Endothelial cell of umbilical vein (primary cell): Measurements from ENCODE around the gene PLA2G15. TPM values are rescaled to one million over a fixed set of nuclear protein-coding genes. Genes with fewer than 3 reads are reported as not detected.

Experiments used
- BruUV-seq: library from RNA; stranded (reverse); fragments of 400-500 nt; replicated peaks from 2 replicates; lab custom pipeline; 2021; lab: Mats Ljungman, UMichigan
- CTCF ChIA-PET: fragments of 300-600, 350-600 bp; sonication (Branson Sonifier 250); formaldehyde crosslinking; loops from one replicate; lab custom pipeline; 2021; ENCODE audit warnings: antibody characterized with exemption, inconsistent platforms; lab: Charles Lee
- POLR2A ChIA-PET: fragments of 300-600, 350-600 bp; sonication (Branson Sonifier 250); formaldehyde crosslinking; loops from one replicate; lab custom pipeline; 2021; ENCODE audit warnings: antibody characterized with exemption, inconsistent platforms; lab: Charles Lee
- DNase-seq: peaks from one replicate; pipeline ENCODE4 v3.0.0-alpha.2; 2011; ENCODE audit warnings: low read depth, low spot score
- FAIRE-seq: peaks from 2 replicates; lab custom pipeline; 2011; peaks lifted over from hg19 to GRCh38; lab: Jason Lieb, UNC
- H2AFZ ChIP-seq: 2 replicates; pipeline ENCODE4 v1.6.0; 2012; ENCODE audit warnings: low read depth, low read length, control low read depth, inconsistent platforms
- H3K27ac ChIP-seq: 2 replicates; pipeline ENCODE4 v1.5.1; 2011; ENCODE audit warnings: low read depth, mild to moderate bottlenecking, control low read depth, low read length, moderate library complexity; ENCODE audit not compliant: insufficient read depth
- H3K27me3 ChIP-seq, 2 experiments: 2 replicates each; pipeline versions ENCODE4 v1.6.0 to v1.6.1; 2011; ENCODE audit warnings: low read length in 2 of 2, mixed read lengths in 1 of 2; ENCODE audit not compliant: control insufficient read depth in 2 of 2, insufficient read depth in 2 of 2
- H3K36me3 ChIP-seq, 2 experiments: 2 replicates in 1 of 2; 3 replicates in 1 of 2; pipeline ENCODE4 v1.5.1; 2011; ENCODE audit warnings: low read length in 2 of 2, mild to moderate bottlenecking in 1 of 2, moderate library complexity in 1 of 2; ENCODE audit not compliant: control insufficient read depth in 2 of 2, insufficient read depth in 2 of 2; ENCODE audit errors: extremely low read depth in 1 of 2
- H3K4me1 ChIP-seq: 3 replicates; pipeline ENCODE4 v1.5.1; 2011; ENCODE audit warnings: mild to moderate bottlenecking, low read length; ENCODE audit not compliant: control insufficient read depth, insufficient read depth; ENCODE audit errors: extremely low read depth
- H3K4me2 ChIP-seq: 2 replicates; pipeline ENCODE4 v1.6.1; 2011; ENCODE audit warnings: low read length, control low read depth, mixed read lengths; ENCODE audit not compliant: insufficient read depth
- H3K4me3 ChIP-seq, 3 experiments: fragments of 200-600 bp in 1 of 3; sonication (generic), shearing (Covaris generic) in 1 of 3; replicated peaks in 1 of 3; 2 replicates each; pipeline ENCODE4 v1.5.1; 2011 to 2016; ENCODE audit warnings: control low read depth in 3 of 3, low read length in 3 of 3, mild to moderate bottlenecking in 2 of 3, inconsistent platforms in 1 of 3, low read depth in 1 of 3, moderate library complexity in 1 of 3; ENCODE audit not compliant: insufficient read depth in 1 of 3
- H3K79me2 ChIP-seq: 2 replicates; pipeline ENCODE4 v1.6.0; 2012; ENCODE audit warnings: low read length, inconsistent platforms; ENCODE audit not compliant: control insufficient read depth, insufficient read depth
- H3K9ac ChIP-seq: replicated peaks from 2 replicates; pipeline ENCODE3; 2011; ENCODE audit warnings: low read length, control low read depth; ENCODE audit not compliant: insufficient read depth; ENCODE audit errors: extremely low read depth
- H3K9me1 ChIP-seq: replicated peaks from 3 replicates; pipeline ENCODE4 v1.6.0; 2011; ENCODE audit warnings: mild to moderate bottlenecking, low read length; ENCODE audit not compliant: control insufficient read depth, insufficient read depth; ENCODE audit errors: extremely low read depth
- H3K9me3 ChIP-seq: replicated peaks from 2 replicates; pipeline ENCODE4 v1.5.1; 2012; ENCODE audit warnings: low read length, inconsistent platforms; ENCODE audit not compliant: control insufficient read depth, insufficient read depth
- H4K20me1 ChIP-seq: replicated peaks from 2 replicates; pipeline ENCODE3; 2011; ENCODE audit warnings: mild to moderate bottlenecking, low read length; ENCODE audit not compliant: control insufficient read depth, insufficient read depth; ENCODE audit errors: extremely low read depth
- CTCF ChIP-seq, 2 donors: IDR thresholded peaks; 1 replicate in 1 of 2; 2 replicates in 1 of 2; pipeline ENCODE4 v1.5.1; 2011; ENCODE audit warnings: low read length in 2 of 2, mild to moderate bottlenecking in 2 of 2, moderate library complexity in 2 of 2, control low read depth in 1 of 2, inconsistent platforms in 1 of 2, low read depth in 1 of 2; ENCODE audit not compliant: insufficient read depth in 1 of 2; ENCODE audit errors: extremely low read depth in 1 of 2
- EZH2 ChIP-seq: IDR thresholded peaks from 2 replicates; pipeline ENCODE4 v1.6.1; 2012; ENCODE audit warnings: borderline replicate concordance, low read depth, mild to moderate bottlenecking, moderate library complexity, low read length, inconsistent platforms; ENCODE audit not compliant: severe bottlenecking
- FOS ChIP-seq: IDR thresholded peaks from 2 replicates; pipeline ENCODE4 v1.6.1; 2011; ENCODE audit warnings: mild to moderate bottlenecking, low read length, moderate library complexity, borderline replicate concordance; ENCODE audit not compliant: insufficient read depth
- GATA2 ChIP-seq: IDR thresholded peaks from 2 replicates; pipeline ENCODE4 v1.7.0; 2011; ENCODE audit warnings: low read depth, mild to moderate bottlenecking, moderate library complexity, mixed read lengths, low read length; ENCODE audit not compliant: insufficient read length, insufficient read depth
- JUN ChIP-seq: IDR thresholded peaks from 2 replicates; pipeline ENCODE4 v1.6.1; 2011; ENCODE audit warnings: borderline replicate concordance, low read depth; ENCODE audit not compliant: insufficient read length, insufficient read depth
- MYC ChIP-seq: IDR thresholded peaks from one replicate; pipeline ENCODE4 v1.6.1; 2011; ENCODE audit warnings: mild to moderate bottlenecking, low read depth, low read length
- POLR2A ChIP-seq: IDR thresholded peaks from 2 replicates; pipeline ENCODE4 v1.6.1; 2012; ENCODE audit warnings: low read depth, mild to moderate bottlenecking, control low read depth, low read length
- POLR2AphosphoS5 ChIP-seq: IDR thresholded peaks from 2 replicates; pipeline ENCODE4 v1.6.1; 2012; ENCODE audit warnings: low read depth, mild to moderate bottlenecking, control low read depth, low read length, moderate library complexity; ENCODE audit not compliant: insufficient read depth
- dilution Hi-C: fragments of 300-500 bp; cut with MboI; formaldehyde crosslinking; loops from one replicate; pipeline ENCODE4 v1.15.0; 2019; ENCODE audit warnings: low sequenced_read_pairs; ENCODE audit not compliant: extremely low pct_ligation_motif_present
- intact Hi-C: fragments of 100-400 bp; cut with micrococcal nuclease; formaldehyde crosslinking; loops from one replicate; pipeline ENCODE4 v1.10.0; 2022
- polyA plus RNA-seq, 4 experiments: library from polyadenylated mRNA; depleted of rRNA in 3 of 4; stranded (reverse) in 3 of 4; unstranded in 1 of 4; fragments of >200 nt; gene quantifications; 2 replicates each; pipeline versions ENCODE4 v1.2.1 to v1.2.3, GENCODE V29; 2011 to 2012; ENCODE audit warnings: missing spikeins in 1 of 4
- total RNA-seq: library from RNA; stranded (reverse); gene quantifications from 2 replicates; pipeline ENCODE4 v1.2.3, GENCODE V29; 2021
- TF ChIP-seq, protein P1 (sequence below): IDR thresholded peaks from 2 replicates; pipeline ENCODE4 v1.6.1; 2011; ENCODE audit not compliant: insufficient read depth, insufficient read length

The PLA2G15 gene
- total and polyA plus RNA-seq, 2 donors (not counting 3 experiments of a cell fraction or from before 2014, with no cell fraction given): 24.3 to 41.8 TPM

GRCh38 chr16:68200088-68200783 is 44.9 kb upstream of the PLA2G15 start:
- Histone ChIP-seq H2AFZ (no peak overlapping the region), H3K36me3 (no peaks in the 10 kb centered on the region), H3K4me2 (no peak overlapping the region), H3K27me3 (no peaks in the 10 kb centered on the region), H3K9me1 (no peaks in the 10 kb centered on the region), H4K20me1 (peaks cover 2% of the 10 kb centered on the region), H3K9me3 (no peaks in the 10 kb centered on the region), H3K9ac (no peak overlapping the region), H3K27ac (no peak overlapping the region), H3K79me2 (no peaks in the 10 kb centered on the region), H3K4me3 (no peak overlapping the region), H3K4me1 (peaks cover 7% of the 10 kb centered on the region)
- TF ChIP-seq POLR2AphosphoS5: no peak
- TF ChIP-seq, protein P1, sequence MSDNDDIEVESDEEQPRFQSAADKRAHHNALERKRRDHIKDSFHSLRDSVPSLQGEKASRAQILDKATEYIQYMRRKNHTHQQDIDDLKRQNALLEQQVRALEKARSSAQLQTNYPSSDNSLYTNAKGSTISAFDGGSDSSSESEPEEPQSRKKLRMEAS: no peak
- no peak for TF ChIP-seq CTCF (IDR thresholded peaks at IDR 0.05; ENCODE audit: extremely low read depth in 1 of 2, insufficient read depth in 1 of 2, low read depth in 1 of 2, low read length in 2 of 2)
- no peak for TF ChIP-seq MYC
- peak; percentile 8 for TF ChIP-seq JUN
- no peak for TF ChIP-seq GATA2
- TF ChIP-seq POLR2A: no peak
- peak; percentile 36 for TF ChIP-seq FOS
- TF ChIP-seq EZH2: no peak
- dilution Hi-C loops (no loop called here), intact Hi-C loops (no loop called here)
- no TSS peak for BruUV-seq
- ChIA-PET CTCF (interaction anchor here (0.5 to 1.3 kb wide), 3 partner anchors 22 to 144 kb away, joined by 3 to 5 read pairs (median 3); no protein-coding TSS in a partner anchor), POLR2A (interaction anchor here (0.8 kb wide), 1 partner anchor 120 kb away, joined by 5 read pairs; no protein-coding TSS in a partner anchor)
- no peak for FAIRE-seq
- peak; percentile 65 for DNase-seq
